SK-N-MC (cell line): ENCODE measurements around the gene RPL9.
"Not testable (repeated sequence)": the region's sequence is repeated elsewhere in the genome, so short reads cannot be mapped to it uniquely, and the experiment has no call there.

Source experiments
- DNase-seq: peaks from one replicate; pipeline ENCODE4 v3.0.0-alpha.2; 2011; ENCODE audit warnings: low read depth, low spot score
- H3K27ac ChIP-seq: fragments of 200-600 bp; sonication (generic); 2 replicates; pipeline ENCODE4 v1.5.1; 2016; ENCODE audit warnings: mixed run types
- H3K36me3 ChIP-seq: fragments of 200-600 bp; sonication (generic); 2 replicates; pipeline ENCODE4 v1.6.1; 2017; ENCODE audit warnings: antibody characterized with exemption, low read length, mixed read lengths; ENCODE audit not compliant: insufficient read depth
- H3K4me3 ChIP-seq: fragments of 200-600 bp; sonication (generic); 2 replicates; pipeline ENCODE4 v1.5.1; 2016
- H3K9ac ChIP-seq: fragments of 200-600 bp; sonication (generic); 2 replicates; pipeline ENCODE4 v1.8.0; 2017; ENCODE audit warnings: mixed run types, mixed read lengths; ENCODE audit not compliant: insufficient read length
- H3K9me3 ChIP-seq: fragments of 200-600 bp; sonication (generic); 2 replicates; pipeline ENCODE4 v1.6.1; 2017; ENCODE audit warnings: low read depth, mild to moderate bottlenecking, antibody characterized with exemption, low read length, moderate library complexity, mixed read lengths
- EZH2 ChIP-seq: fragments of 200-600 bp; sonication (generic); IDR thresholded peaks from one replicate; pipeline ENCODE4 v1.6.1; 2017; ENCODE audit warnings: antibody characterized with exemption
- FOXP2 ChIP-seq: optimal IDR thresholded peaks from 2 replicates; pipeline ENCODE3; 2011; ENCODE audit warnings: mild to moderate bottlenecking, moderate library complexity; ENCODE audit not compliant: insufficient read depth; ENCODE audit errors: extremely low read length, control extremely low read depth
- POLR2AphosphoS5 ChIP-seq: IDR thresholded peaks from 2 replicates; pipeline ENCODE4 v1.6.1; 2012; ENCODE audit warnings: mild to moderate bottlenecking, low read depth, low read length, borderline replicate concordance

The RPL9 gene

DNA sequence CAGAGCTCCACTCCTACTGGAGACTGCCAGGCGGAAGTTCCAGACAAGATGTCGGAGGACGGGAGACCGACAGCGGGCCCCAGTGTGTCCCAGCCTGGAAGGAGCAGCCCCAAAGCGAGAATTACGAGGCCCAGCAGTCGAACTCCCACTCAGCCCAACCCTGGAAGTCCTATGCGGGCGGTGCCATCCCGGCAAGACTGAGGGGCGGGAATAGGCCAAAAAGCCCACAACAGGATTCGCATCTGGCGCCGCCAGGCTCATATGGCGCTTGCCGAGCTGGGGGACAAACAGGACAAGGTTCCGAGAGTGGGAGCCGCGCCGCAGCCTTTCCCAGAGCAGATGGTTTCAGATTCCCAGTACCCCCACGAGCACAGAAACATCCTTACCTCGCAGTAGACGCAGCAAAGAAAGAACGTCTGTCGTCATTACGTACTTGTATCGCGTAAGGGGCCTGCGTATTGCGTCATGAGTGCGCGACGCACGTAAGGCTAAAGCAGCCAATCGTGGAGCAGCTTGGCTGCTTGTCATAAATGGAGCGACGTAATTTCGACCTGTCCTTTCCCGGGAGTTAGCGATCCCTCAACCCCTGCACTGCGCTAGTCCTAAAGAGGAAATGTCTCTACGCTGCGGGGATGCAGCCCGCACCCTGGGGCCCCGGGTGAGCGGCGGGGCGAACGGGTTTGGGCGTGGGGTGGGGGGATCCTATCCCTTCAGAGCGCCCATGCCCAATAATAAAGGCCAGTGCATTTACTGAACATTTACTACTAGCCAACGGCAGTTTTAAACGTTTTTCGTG is at the start of gene RPL9, which contains the start of gene LIAS:
Gene RPL9, minus strand, starts transcription at position 418 of the 796 bp plus-strand sequence. CDS start 483 bp downstream, outside the sequence.
Gene LIAS, plus strand, starts transcription at position 552 of the 796 bp plus-strand sequence. Its CDS starts 62 bp downstream, at position 614.
- Histone ChIP-seq H3K36me3 (peaks cover 59% of the 10 kb centered on the region), H3K9ac (peak within 1 kb of the TSS; percentile 97), H3K27ac (peak within 1 kb of the TSS; percentile 96), H3K9me3 (no peaks in the 10 kb centered on the region), H3K4me3 (peak within 1 kb of the TSS; percentile 99)
- peak; percentile 98 for DNase-seq
- TF ChIP-seq POLR2AphosphoS5 (peak; percentile 99), FOXP2 (no peak), EZH2 (no peak)

DNA sequence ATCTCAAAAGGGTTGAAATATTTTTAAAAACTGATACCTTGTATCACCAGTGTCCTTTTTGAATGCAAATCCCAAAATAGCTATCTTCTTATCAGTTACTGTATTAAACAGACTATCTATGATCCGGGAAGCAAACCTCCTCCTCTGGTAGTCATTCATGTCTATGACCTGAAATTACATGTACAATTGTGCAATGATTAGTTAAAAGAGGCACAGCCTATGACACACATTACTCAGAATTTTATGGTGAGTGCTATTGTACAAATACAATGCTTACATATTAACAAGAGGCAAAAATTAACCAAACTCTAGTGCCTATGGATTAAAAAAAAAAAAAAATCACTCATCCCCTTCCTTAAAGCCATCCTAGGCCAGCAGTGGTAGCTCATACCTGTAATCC is 46.9 kb upstream of the RPL9 start:
- Histone ChIP-seq H3K4me3 (no peak overlapping the region), H3K36me3 (peaks cover 78% of the 10 kb centered on the region), H3K9ac (no peak overlapping the region), H3K9me3 (no peaks in the 10 kb centered on the region), H3K27ac (no peak overlapping the region)
- no peak for TF ChIP-seq POLR2AphosphoS5
- no peak for TF ChIP-seq EZH2
- TF ChIP-seq FOXP2: no peak
- no peak for DNase-seq

DNA sequence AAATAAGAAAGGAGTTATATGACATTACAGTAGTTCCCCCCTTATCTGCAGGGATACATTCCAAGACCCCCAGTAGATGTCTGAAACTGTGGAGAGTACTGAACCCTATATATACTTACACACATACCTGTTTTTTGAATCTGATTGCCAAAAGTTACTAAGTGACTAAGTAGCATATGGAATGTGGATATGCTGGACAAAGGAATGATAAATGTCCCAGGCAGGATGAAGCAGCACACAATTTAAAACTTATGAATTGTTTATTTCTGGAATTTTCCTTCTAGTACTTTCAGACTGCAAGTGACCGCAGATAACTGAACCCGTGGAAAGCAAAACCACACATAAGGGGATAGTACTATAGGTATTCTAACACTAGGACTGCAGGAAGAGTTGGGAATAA is 45.8 kb upstream of the RPL9 start:
- Histone ChIP-seq H3K9ac (no peak overlapping the region), H3K4me3 (no peak overlapping the region), H3K27ac (no peak overlapping the region), H3K9me3 (no peaks in the 10 kb centered on the region), H3K36me3 (peaks cover 71% of the 10 kb centered on the region)
- no peak for DNase-seq
- TF ChIP-seq POLR2AphosphoS5: no peak
- TF ChIP-seq EZH2: no peak
- TF ChIP-seq FOXP2: no peak

DNA sequence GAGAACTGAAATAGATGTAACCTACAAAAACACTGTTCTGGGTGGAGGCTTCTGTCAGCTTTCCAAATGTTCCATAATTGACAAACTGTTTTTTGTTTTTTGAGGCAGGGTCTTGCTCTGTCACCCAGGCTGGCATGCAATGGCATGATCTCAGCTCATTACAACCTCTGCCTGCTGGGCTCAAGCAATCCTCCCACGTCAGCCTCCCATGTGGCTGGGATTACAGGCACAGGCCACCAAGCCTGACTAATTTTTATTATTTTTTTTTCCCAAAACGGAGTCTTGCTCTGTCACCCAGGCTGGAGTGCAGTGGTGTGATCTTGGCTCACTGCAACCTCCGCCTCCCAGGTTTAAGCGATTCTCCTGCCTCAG is 43.9 kb upstream of the RPL9 start:
- H3K27ac ChIP-seq, H3K9ac ChIP-seq, DNase-seq, H3K4me3 ChIP-seq, H3K9me3 ChIP-seq: not testable (repeated sequence)
- peaks cover 62% of the 10 kb centered on the region for H3K36me3 ChIP-seq

DNA sequence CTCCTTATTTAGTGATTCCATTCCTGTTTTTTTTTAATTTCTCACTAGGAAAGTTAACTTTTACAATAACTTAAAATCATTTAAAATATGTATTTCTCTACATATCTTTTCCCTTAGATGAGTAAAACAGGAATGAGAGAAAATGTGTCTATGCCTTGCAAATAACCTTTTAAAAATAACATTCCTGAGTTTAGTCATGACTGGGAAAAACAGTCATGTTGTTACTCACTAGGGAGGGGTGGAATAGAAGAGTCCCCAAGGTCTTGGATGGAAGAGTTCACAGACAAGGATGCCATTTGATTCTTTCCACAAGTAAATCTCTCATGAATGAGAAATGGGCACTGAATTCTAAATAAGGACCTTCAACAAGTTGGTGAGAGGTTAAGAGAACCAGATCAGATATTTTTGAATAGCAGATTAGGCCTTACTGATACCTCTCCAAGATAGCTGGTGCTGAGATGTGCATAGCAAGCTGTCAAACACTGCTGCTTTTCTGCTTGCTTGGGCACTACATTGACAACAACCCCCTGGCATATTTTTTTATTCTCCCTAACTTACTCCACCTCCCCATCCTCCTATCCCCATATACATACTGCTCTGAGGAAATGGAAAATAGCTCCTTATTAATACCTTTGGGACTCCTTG is 43.4 kb upstream of the RPL9 start:
- peaks cover 57% of the 10 kb centered on the region for H3K36me3 ChIP-seq
- H3K4me3 ChIP-seq: no peak overlapping the region
- H3K9me3 ChIP-seq: no peaks in the 10 kb centered on the region
- H3K27ac ChIP-seq: no peak overlapping the region
- no peak for DNase-seq
- H3K9ac ChIP-seq: no peak overlapping the region
- TF ChIP-seq FOXP2 (no peak), EZH2 (no peak), POLR2AphosphoS5 (no peak)

DNA sequence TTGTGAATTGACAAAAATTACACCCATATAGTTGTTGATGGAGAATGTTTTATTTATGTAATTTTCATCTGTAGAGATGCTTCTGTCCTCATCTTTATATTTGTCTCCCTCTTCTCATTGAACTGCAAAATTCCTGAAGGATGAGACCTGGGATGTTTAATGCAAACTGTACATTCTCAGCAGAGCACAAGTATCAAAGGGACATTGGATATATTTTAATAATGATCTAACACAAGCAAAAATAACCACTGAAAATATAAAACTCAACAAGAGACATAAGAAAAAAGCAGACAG is 40.0 kb upstream of the RPL9 start:
- Histone ChIP-seq H3K27ac (no peak overlapping the region), H3K9me3 (no peaks in the 10 kb centered on the region), H3K9ac (no peak overlapping the region)

DNA sequence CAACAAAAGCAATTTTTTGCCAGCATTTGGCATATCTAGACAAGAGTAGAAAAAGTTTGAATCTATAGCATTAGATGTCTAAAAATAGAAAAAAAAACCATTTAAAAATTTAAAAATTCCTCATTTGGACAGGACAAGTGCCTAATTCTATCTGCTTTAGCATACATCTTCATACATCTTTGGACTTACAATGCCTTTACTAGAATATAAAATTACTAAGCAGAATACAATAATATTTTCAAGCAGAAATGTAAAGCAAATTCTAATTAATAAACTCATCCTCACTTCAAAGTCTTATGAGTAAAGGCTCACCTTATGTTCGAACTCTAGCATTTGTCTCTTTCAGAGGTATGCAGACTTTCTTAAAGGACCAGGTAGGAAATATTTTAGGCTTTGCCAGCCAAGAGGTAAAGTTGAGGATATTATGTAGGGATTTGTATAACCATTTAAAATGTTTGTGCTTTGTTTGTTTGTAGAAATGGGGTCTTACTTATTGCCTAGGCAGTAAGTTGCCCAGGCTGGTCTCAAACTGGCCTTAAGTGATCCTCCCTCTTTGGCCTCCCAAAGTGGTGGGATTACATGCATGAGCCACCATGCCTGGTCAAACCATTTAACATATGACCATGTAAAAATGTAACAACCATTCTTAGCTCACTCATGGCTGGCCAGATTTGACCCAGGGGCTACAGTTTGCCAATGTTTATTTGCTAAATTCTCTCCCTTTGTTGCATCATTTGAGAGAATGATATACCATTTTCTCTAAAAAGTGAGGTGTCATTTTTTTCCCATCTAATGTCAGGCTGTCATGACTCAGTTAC is 39.4 kb upstream of the RPL9 start:
- DNase-seq: no peak
- Histone ChIP-seq H3K36me3 (peaks cover 25% of the 10 kb centered on the region), H3K9me3 (no peaks in the 10 kb centered on the region), H3K9ac (no peak overlapping the region), H3K4me3 (no peak overlapping the region), H3K27ac (no peak overlapping the region)
- TF ChIP-seq POLR2AphosphoS5 (no peak), FOXP2 (no peak), EZH2 (no peak)

More for the DNA sequence above, 40.0 kb upstream of the RPL9 start:
- no peak for DNase-seq
- no peak for TF ChIP-seq FOXP2
- TF ChIP-seq EZH2: no peak
- TF ChIP-seq POLR2AphosphoS5: no peak
- Histone ChIP-seq H3K4me3 (no peak overlapping the region), H3K36me3 (peaks cover 31% of the 10 kb centered on the region)

DNA sequence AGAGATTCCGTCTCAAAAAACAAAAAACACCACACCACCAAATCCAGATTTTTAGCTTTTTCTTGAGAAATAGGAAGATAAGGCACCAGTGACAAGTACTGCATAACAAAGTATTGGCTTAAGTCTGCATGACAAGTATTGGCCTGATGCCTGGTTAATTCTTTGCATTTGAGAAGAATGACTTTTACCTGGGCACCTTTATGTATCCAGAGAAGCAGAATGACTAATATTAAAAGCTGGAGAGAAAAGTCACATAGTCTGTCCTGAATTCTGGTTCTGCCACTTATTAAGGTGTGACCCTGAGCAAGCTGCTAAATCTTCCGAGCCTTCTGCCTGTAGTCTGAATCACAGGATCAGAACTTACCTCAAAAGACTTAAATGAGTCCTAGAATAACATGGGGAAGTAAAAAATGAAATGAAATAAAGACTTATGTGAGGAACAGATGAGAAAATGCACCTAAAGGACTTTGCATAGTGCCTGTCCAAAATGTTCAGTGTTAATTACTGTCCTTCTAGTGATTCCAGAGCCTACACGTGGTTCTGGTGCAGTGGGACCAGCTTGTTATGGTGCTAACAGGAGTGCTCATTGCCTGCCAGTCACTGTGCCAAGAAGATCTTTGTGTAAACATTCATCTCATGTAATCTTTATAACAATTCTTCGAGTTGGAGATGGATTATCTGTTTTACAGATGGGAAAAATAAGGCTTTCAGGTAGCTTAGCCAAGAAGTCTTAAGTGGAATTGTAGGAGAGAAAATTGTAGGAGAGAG is 36.9 kb upstream of the RPL9 start:
- TF ChIP-seq FOXP2 (no peak), POLR2AphosphoS5 (no peak), EZH2 (no peak)
- H3K9ac ChIP-seq: no peak overlapping the region
- peaks cover 12% of the 10 kb centered on the region for H3K36me3 ChIP-seq
- no peak for DNase-seq
- no peaks in the 10 kb centered on the region for H3K9me3 ChIP-seq
- no peak overlapping the region for H3K4me3 ChIP-seq
- H3K27ac ChIP-seq: no peak overlapping the region
